Skeletal muscle tissue (tissue), 4 donors: Measurements from ENCODE around the gene ANO7. TPM values are rescaled to one million over a fixed set of nuclear protein-coding genes. Genes with fewer than 3 reads are reported as not detected.

Source experiments
- H3K27ac ChIP-seq: one replicate; pipeline ENCODE4 v1.7.0; 2013; ENCODE audit warnings: mild to moderate bottlenecking, low read depth, low read length, inconsistent platforms
- H3K27me3 ChIP-seq, 3 donors: one replicate each; pipeline ENCODE4 v1.7.0; 2013; ENCODE audit warnings: low read length in 3 of 3; ENCODE audit not compliant: control insufficient read depth in 3 of 3, insufficient read depth in 3 of 3
- H3K36me3 ChIP-seq, 3 donors: one replicate each; pipeline ENCODE4 v1.7.0; 2013; ENCODE audit warnings: low read length in 3 of 3; ENCODE audit not compliant: control insufficient read depth in 3 of 3, insufficient read depth in 3 of 3
- H3K4me1 ChIP-seq, 3 donors: one replicate each; pipeline ENCODE4 v1.7.0; 2013; ENCODE audit warnings: low read length in 3 of 3, mild to moderate bottlenecking in 3 of 3; ENCODE audit not compliant: control insufficient read depth in 3 of 3, insufficient read depth in 3 of 3
- H3K4me3 ChIP-seq, 3 donors: one replicate each; pipeline ENCODE4 v1.7.0; 2013; ENCODE audit warnings: low read length in 3 of 3
- H3K9ac ChIP-seq, 3 donors: one replicate each; pipeline ENCODE4 v1.7.0; 2013; ENCODE audit warnings: low read length in 3 of 3, mild to moderate bottlenecking in 3 of 3, moderate library complexity in 2 of 3, low read depth in 1 of 3
- H3K9me3 ChIP-seq, 3 donors: one replicate each; pipeline ENCODE4 v1.7.0; 2013; ENCODE audit warnings: low read length in 3 of 3; ENCODE audit not compliant: control insufficient read depth in 3 of 3
- total RNA-seq: library from RNA; depleted of rRNA; stranded (reverse); fragments of >200 nt; gene quantifications from one replicate; pipeline ENCODE4 v1.2.3, GENCODE V29; 2014
- donor health status: Osteomylitis.

The ANO7 gene
- total RNA-seq, 1 donor from 2014 or later: not detected

DNA sequence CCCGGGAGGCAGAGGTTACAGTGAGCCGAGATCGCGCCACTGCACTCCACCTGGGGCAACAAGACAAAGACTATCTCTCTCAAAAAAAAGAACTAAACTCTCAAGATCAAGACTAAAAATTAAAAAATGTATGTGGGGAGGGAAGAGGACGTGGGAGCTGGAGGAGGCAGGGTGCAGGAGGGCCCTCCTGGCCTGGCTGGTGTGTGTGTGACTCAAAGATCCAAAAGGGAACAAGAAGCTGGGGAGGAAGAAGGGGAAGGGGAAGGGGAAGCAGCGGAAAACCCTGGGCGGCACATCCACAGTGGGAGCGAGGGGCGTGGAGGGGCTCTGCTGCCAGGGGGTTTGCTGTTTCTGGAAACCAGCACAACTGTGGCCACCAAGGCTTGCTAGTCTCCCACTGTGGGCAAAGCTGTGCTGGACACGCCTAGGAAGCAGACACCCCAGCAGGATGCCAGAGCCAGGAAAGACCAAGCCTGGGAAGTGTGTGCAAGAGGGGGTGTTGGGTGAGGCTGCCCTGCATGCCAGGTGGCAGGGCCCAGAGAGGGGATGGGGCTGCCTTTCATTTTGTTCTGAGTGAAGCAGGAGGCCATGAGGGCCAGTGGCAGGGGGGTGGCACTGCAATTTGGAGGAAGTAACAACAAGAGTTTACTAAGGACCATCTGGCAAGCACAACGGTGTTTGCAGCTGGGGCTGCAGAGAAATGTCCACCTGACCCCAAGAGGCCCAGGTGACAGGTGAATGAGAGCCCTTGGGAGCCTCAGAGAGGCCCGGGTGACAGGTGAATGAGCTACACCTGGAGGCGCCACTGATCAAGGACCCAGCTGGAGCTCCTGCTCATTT is 44.5 kb downstream of the ANO7 start:
- Histone ChIP-seq H3K4me3 (no peak overlapping the region), H3K36me3 (peaks cover 84 to 94% (median 89%) of the 10 kb centered on the region in 3 donors), H3K9ac (no peak overlapping the region), H3K27ac (no peak overlapping the region), H3K4me1 (peaks cover 0 to 3% (median 0%) of the 10 kb centered on the region in 3 donors), H3K9me3 (no peaks in the 10 kb centered on the region), H3K27me3 (no peaks in the 10 kb centered on the region)

- Histone ChIP-seq H3K36me3 (peaks cover 84 to 94% (median 89%) of the 10 kb centered on the region in 3 donors), H3K27ac (no peak overlapping the region), H3K4me3 (no peak overlapping the region), H3K9ac (no peak overlapping the region), H3K9me3 (no peaks in the 10 kb centered on the region), H3K27me3 (no peaks in the 10 kb centered on the region), H3K4me1 (peaks cover 0 to 3% (median 0%) of the 10 kb centered on the region in 3 donors)
These were observed 45.8 kb downstream of the ANO7 start for GRCh38 chr2:241234066-241234790.

- H3K36me3 ChIP-seq: peaks cover 84 to 94% (median 91%) of the 10 kb centered on the region in 3 donors
- H3K4me1 ChIP-seq: peaks cover 0 to 3% (median 0%) of the 10 kb centered on the region in 3 donors
- H3K4me3 ChIP-seq: no peak overlapping the region
- no peak overlapping the region for H3K27ac ChIP-seq
- H3K27me3 ChIP-seq: no peaks in the 10 kb centered on the region
- no peaks in the 10 kb centered on the region for H3K9me3 ChIP-seq
- no peak overlapping the region for H3K9ac ChIP-seq
These were observed 46.7 kb downstream of the ANO7 start for GRCh38 chr2:241234962-241235740.

GRCh38 chr2:241235859-241236593 is 47.5 kb downstream of the ANO7 start:
- no peak overlapping the region for H3K9ac ChIP-seq
- no peaks in the 10 kb centered on the region for H3K9me3 ChIP-seq
- H3K36me3 ChIP-seq: peaks cover 85 to 94% (median 92%) of the 10 kb centered on the region in 3 donors
- H3K4me3 ChIP-seq: no peak overlapping the region
- H3K27me3 ChIP-seq: no peaks in the 10 kb centered on the region
- no peak overlapping the region for H3K27ac ChIP-seq
- H3K4me1 ChIP-seq: peaks cover 0 to 3% (median 0%) of the 10 kb centered on the region in 3 donors

DNA sequence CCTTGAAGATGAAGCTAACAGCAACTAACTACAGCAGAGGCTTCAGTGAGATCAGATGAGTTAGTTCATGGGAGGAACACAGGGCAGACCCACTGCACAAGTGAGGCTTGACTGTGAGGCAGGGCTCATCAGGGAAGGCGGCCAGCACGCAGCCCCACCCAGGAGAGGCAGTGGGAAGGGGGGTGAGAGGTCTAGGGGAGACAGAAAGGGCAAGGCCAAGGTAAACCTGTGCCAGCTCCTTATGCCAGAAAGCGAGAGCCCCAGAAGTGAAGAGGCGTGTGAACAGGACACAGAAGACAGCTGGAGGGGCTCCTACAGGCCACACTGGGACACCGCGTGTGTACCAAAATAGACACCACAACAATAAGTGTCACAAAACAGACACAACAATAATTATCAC is 48.6 kb downstream of the ANO7 start:
- Histone ChIP-seq H3K27ac (no peak overlapping the region), H3K27me3 (no peaks in the 10 kb centered on the region), H3K36me3 (peaks cover 86 to 94% (median 90%) of the 10 kb centered on the region in 3 donors), H3K4me3 (no peak overlapping the region), H3K9me3 (no peaks in the 10 kb centered on the region), H3K4me1 (no peaks in the 10 kb centered on the region), H3K9ac (no peak overlapping the region)

DNA sequence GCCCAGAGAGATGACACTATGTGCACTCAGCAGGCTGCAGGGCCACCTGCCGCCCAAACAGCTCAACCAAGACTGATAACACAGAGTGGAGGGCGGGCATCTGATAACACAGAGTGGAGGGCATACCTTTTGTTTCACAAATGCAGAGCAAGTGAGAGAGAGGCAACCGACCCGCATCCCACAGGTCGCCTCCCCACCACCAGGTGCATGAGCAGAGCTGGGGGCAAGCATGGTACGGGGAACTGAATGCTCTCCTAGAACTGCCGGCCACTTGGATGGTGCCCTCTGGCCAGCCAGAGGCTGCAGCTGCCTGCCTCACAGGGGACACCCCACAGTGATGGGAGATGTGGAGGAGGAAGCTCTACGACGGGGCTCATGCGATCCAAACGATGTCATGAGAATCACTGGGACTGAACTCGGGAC is 49.5 kb downstream of the ANO7 start:
- Histone ChIP-seq H3K9me3 (no peaks in the 10 kb centered on the region), H3K27ac (no peak overlapping the region), H3K36me3 (peaks cover 87 to 96% (median 93%) of the 10 kb centered on the region in 3 donors), H3K4me1 (no peaks in the 10 kb centered on the region), H3K27me3 (no peaks in the 10 kb centered on the region), H3K9ac (no peak overlapping the region), H3K4me3 (no peak overlapping the region)

DNA sequence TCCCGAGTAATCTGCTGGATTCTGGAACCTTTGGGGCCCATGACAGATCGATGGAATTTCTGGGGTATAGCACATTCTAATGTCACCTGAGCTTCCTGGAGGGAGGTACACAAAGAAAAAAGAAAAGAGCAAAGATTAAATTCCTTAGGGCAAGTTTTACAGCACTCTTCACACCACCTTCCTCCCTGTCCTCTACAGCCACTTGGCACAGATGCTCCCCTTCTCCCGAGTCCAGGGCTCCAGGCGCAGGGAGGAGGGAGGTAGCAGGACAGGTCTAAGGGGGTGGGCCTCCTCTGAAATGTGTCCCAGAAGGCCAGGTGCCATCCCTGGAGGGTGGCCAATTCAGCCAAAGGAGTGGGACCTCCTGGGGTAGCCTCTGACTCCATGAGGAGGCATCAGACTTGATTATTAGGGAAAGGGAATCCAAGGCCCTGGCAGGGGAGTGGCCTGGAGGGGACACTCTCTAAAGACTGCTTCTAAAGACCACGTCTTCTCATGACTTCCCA is 50.3 kb downstream of the ANO7 start:
- peaks cover 86 to 95% (median 93%) of the 10 kb centered on the region in 3 donors for H3K36me3 ChIP-seq

DNA sequence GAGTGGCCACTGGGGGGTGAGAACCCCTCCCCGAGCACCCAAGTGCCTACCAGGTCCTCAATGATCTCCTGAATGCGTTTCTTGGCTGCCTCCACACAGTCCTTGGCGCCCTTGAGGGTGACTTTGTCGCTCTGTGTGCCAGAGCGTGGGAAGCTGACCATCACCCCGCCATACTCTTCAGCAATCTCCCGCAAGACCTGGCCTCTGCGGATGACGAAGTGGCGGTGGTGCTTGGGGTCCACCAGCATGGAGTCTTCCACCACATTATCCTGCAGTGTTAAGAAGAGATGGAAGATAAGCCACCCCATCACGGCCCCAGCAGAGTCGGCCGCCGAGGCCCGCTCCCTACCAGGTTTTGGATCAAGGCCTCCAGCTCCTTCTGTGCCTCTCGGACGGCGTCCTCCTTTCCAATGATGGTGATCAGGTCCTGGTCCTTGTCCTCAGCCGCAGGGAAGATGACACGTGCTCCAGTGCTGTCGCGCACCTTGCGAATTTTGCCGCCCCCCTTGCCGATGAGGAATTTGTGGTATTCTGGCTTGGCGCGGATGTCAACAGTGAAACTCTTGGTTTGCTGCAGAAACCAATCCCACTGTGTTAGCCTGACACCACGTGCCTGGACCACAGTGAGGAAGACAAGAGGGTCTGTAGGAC is 51.2 kb downstream of the ANO7 start:
- no peaks in the 10 kb centered on the region for H3K27me3 ChIP-seq
- peaks cover 77 to 92% (median 89%) of the 10 kb centered on the region in 3 donors for H3K36me3 ChIP-seq
- no peak overlapping the region for H3K27ac ChIP-seq
- no peaks in the 10 kb centered on the region for H3K4me1 ChIP-seq
- no peaks in the 10 kb centered on the region for H3K9me3 ChIP-seq
- no peak overlapping the region for H3K4me3 ChIP-seq
- H3K9ac ChIP-seq: no peak overlapping the region

More for the DNA sequence above, 50.3 kb downstream of the ANO7 start:
- Histone ChIP-seq H3K4me3 (no peak overlapping the region), H3K9me3 (no peaks in the 10 kb centered on the region), H3K9ac (no peak overlapping the region), H3K4me1 (no peaks in the 10 kb centered on the region), H3K27me3 (no peaks in the 10 kb centered on the region), H3K27ac (no peak overlapping the region)
